ENCODE results near the gene KCND3.

KCND3 gene

DNA sequence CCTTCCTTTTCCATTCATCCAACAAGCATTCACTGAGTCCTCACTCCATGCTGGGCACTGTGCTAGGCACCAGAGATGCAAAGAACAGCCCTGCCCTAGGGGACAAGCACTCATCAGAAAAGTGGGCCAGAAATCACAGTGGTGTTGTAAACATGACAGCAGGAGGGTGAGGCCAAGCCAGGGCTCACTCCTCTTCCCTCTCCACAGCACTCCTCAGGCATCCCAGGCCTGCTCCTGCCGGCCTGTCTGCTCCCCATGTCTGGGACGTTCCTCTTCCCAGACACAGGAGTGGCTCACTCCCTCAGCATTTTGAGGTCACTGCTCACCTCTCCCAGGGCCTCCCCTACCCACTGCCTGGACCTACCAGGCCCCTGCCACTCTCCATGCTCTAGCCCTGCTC, 61.8 kb downstream of the KCND3 start:
- Histone ChIP-seq H3K36me3 (ENCODE audit: insufficient read depth, low read length) (no peaks in the 10 kb centered on the region), H3F3A (ENCODE audit: low read depth) (no peaks in the 10 kb centered on the region), H3K4me1 (ENCODE audit: insufficient read depth, low read length, poor library complexity, severe bottlenecking) (no peaks in the 10 kb centered on the region), H3K79me2 (ENCODE audit: insufficient read depth, low read length) (no peaks in the 10 kb centered on the region), H2AFZ (ENCODE audit: low read length) (no peak overlapping the region), H3K4me3 (ENCODE audit: low read length, poor library complexity, severe bottlenecking) (no peak overlapping the region), H4K20me1 (ENCODE audit: insufficient read depth, low read length, poor library complexity, severe bottlenecking) (no peaks in the 10 kb centered on the region), H3K4me2 (ENCODE audit: low read depth, low read length, poor library complexity, severe bottlenecking) (no peak overlapping the region), H3K9me2 (replicated peaks; ENCODE audit: low read depth, low read length) (no peaks in the 10 kb centered on the region), H3K27me3 (ENCODE audit: insufficient read depth, low read length, poor library complexity, severe bottlenecking) (no peaks in the 10 kb centered on the region), H3K9ac (ENCODE audit: low read depth, low read length, poor library complexity, severe bottlenecking) (no peak overlapping the region), H3K9me3 (ENCODE audit: insufficient read depth, low read depth, low read length) (no peaks in the 10 kb centered on the region)
- TF ChIP-seq CTCF (conservative IDR thresholded peaks at IDR 0.05; ENCODE audit: low read length) = no peak
- TF ChIP-seq EZH2phosphoT487 (IDR thresholded peaks at IDR 0.05; ENCODE audit: borderline replicate concordance) = no peak

GRCh38 chr1:111924786-111925185, 64.7 kb downstream of the KCND3 start:
- Histone ChIP-seq H3K9me3 (ENCODE audit: insufficient read depth, low read depth, low read length) (no peaks in the 10 kb centered on the region), H3K9me2 (replicated peaks; ENCODE audit: low read depth, low read length) (no peaks in the 10 kb centered on the region), H4K20me1 (ENCODE audit: insufficient read depth, low read length, poor library complexity, severe bottlenecking) (no peaks in the 10 kb centered on the region), H3K36me3 (ENCODE audit: insufficient read depth, low read length) (no peaks in the 10 kb centered on the region), H2AFZ (ENCODE audit: low read length) (no peak overlapping the region), H3K9ac (ENCODE audit: low read depth, low read length, poor library complexity, severe bottlenecking) (no peak overlapping the region), H3F3A (ENCODE audit: low read depth) (no peaks in the 10 kb centered on the region), H3K79me2 (ENCODE audit: insufficient read depth, low read length) (no peaks in the 10 kb centered on the region), H3K4me3 (ENCODE audit: low read length, poor library complexity, severe bottlenecking) (no peak overlapping the region), H3K4me2 (ENCODE audit: low read depth, low read length, poor library complexity, severe bottlenecking) (no peak overlapping the region), H3K27me3 (ENCODE audit: insufficient read depth, low read length, poor library complexity, severe bottlenecking) (no peaks in the 10 kb centered on the region), H3K4me1 (ENCODE audit: insufficient read depth, low read length, poor library complexity, severe bottlenecking) (no peaks in the 10 kb centered on the region)
- TF ChIP-seq CTCF (conservative IDR thresholded peaks at IDR 0.05; ENCODE audit: low read length) = no peak
- TF ChIP-seq EZH2phosphoT487 (IDR thresholded peaks at IDR 0.05; ENCODE audit: borderline replicate concordance) = no peak

DNA sequence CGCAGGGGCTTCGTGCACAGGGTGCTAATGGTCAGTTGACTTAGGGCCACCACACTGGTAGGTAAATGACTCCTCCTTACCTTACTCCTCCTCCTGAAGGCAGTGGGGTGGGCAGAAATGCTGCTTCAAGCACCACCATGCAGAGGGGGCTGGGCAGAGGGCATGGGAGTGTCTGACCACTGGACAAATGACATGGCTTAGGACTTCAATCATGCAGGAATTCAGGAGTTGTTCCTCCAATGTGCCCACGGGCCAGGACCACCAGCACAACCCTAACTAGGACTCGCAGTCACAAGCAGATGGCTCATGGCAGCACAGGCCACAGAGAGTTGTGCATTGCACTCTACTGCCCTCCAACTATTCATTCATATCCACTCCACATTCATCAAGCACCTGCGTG, 65.7 kb downstream of the KCND3 start:
- no peaks in the 10 kb centered on the region for H3F3A ChIP-seq (ENCODE audit: low read depth)
- H3K9me2 ChIP-seq (replicated peaks; ENCODE audit: low read depth, low read length) = no peaks in the 10 kb centered on the region
- no peak overlapping the region for H3K9ac ChIP-seq (ENCODE audit: low read depth, low read length, poor library complexity, severe bottlenecking)
- no peaks in the 10 kb centered on the region for H3K79me2 ChIP-seq (ENCODE audit: insufficient read depth, low read length)
- no peak overlapping the region for H3K4me2 ChIP-seq (ENCODE audit: low read depth, low read length, poor library complexity, severe bottlenecking)
- H3K4me3 ChIP-seq (ENCODE audit: low read length, poor library complexity, severe bottlenecking) = no peak overlapping the region
- no peaks in the 10 kb centered on the region for H3K9me3 ChIP-seq (ENCODE audit: insufficient read depth, low read depth, low read length)
- H3K4me1 ChIP-seq (ENCODE audit: insufficient read depth, low read length, poor library complexity, severe bottlenecking) = no peaks in the 10 kb centered on the region
- no peak overlapping the region for H2AFZ ChIP-seq (ENCODE audit: low read length)
- H4K20me1 ChIP-seq (ENCODE audit: insufficient read depth, low read length, poor library complexity, severe bottlenecking) = no peaks in the 10 kb centered on the region
- H3K36me3 ChIP-seq (ENCODE audit: insufficient read depth, low read length) = no peaks in the 10 kb centered on the region
- H3K27me3 ChIP-seq (ENCODE audit: insufficient read depth, low read length, poor library complexity, severe bottlenecking) = no peaks in the 10 kb centered on the region
- TF ChIP-seq EZH2phosphoT487 (IDR thresholded peaks at IDR 0.05; ENCODE audit: borderline replicate concordance) (no peak), CTCF (conservative IDR thresholded peaks at IDR 0.05; ENCODE audit: low read length) (no peak)
